GM21737 (cell line): ENCODE results near the gene ZRANB1.

Experiments used
- ATAC-seq: cut with Tn5 transposase; IDR thresholded peaks from one replicate; pipeline ENCODE4 v1.9.1; 2021; ENCODE audit warnings: mild to moderate bottlenecking, moderate library complexity; ENCODE audit not compliant: unreplicated experiment

ZRANB1 gene

DNA sequence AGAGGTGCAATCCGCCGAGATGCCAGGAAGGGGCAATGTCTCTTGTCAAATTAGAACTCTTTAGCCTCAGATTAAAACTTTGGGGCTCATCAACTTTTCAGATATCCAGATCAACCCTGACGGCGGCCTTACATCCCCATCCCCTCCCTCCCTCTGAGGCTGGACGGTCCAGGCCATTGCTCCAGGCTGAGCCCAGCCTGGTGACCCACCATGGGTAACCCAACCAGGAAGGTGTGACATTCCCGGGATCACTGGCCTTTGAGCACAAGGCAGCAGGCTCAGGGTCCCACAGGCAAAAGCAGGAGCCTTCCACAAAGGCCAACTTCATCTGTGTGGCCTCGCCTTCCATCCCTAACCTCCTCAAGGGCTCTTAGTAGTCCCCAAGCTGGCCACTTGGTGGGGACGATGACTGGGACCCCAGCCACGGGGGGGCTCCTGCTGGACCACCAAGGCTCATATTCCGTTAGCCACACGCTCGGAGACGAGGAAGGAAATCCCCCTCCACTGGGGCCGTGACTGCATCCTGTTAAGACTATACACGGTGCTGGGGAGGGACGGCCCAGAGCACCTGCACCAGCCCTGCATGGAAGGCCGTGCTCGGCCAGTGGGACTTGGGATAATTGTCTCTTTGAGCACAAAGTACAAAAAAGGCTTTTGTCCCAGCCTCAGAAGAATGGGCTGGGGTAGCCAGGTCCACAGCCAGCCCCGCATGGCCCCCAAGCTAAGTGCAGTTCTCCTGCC is 62.8 kb downstream of the ZRANB1 start:
- no peak for ATAC-seq

DNA sequence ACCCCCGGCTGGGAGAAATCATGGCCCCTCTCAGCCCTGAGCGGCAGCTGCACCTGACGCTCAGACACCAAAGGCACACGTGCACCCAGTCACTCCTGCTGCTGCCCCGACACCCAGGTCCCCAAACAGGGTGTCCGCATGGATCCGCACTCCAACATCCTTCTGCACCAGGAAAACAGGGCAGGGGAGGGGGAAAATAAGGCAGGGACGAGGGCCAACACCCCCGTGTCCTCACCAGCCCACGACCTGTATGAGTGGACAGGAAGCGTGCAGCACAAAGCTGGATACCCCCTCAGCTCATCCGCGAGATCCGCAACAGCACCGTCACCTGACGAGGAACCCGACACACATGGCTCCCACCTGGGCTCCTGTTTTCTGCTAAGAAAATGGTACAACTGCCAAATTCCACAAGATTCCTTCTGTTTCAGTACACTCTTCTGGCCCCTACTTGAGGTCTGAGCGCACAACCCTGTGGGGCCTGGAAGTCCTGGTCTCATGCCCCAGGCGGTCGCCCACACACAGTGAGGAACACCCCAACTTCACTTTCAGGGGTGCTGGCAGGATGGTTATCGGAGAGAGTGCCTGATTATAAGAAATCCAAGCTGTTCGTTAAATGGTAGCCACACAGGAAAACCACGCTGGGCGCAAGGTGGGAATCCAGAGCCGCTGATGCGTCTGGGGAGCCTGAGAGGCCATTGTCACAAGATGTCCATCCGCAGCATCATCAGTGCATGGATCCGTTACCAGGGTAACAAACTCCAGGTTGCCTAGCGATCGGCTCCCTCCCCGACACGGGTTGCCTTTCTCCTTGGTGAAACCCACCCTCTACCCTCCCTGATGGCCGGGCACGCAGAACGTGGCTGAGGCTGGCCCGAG is 63.6 kb downstream of the ZRANB1 start:
- no peak for ATAC-seq

DNA sequence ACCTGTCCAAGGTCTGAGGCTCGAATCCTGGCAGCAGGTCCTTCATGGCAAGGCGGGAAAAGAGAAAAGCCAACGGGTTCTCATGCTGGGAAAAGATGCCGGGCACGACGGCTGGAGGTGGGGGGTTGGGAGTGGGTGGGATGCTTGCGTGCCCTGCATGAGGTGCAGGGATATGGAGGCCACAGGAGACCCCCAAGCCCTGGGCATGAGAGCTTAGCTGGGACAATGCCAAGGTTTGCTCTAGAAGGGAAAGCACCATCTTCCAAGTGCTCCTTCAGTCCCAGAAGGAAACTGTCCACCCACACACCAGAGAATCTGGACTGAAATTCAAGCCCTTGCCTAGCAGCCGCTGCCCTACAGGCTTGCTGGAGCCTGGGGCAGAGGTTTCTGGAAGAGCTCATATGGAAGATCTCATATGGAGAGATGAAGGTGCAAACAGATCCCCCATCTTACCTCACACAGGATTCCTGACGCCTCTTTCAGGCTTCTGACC is 64.3 kb downstream of the ZRANB1 start:
- ATAC-seq, result no peak

DNA sequence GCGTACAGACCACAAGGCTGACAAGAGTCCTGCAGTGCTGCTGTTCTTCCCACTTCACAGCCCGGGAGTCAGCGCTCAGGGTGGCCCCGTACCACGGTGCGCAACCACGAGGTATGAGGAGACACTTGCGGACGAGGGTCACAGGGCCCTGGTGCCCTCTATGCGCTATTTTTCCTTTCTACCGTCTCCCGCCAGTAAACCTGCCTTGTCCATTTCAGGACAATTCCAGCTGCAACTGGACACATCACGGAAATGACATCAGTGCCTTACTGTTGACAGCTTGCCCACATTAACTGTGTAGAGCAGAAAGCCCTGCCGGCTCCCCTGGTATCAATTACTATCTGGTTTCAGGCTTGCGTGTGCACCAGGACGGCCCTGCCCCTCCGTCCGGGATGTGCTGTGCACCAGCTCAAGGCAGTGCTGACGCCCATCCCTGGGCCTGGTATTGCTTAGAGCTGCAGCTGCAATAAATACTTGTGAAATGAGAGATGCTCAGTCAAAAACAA is 65.1 kb downstream of the ZRANB1 start:
- no peak for ATAC-seq

DNA sequence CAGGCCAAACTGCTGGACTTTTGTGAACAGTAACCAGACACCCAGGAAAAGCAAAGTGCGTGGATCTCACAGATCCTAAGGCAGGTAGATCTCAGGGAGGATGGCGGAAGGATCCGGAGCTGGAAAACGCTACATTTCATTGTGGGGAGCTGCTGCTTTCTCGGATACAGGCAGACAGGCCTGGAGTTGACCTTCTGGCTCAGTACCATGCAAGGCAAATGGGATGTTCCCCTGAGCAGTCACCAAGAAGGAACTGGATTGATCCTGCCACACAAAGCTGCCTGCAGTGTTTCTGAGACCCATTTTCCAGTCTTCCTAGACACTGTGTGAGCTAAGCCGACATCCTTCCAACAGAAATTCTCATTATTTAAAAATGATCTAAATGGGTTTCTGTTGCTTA is 65.5 kb downstream of the ZRANB1 start:
- no peak for ATAC-seq

DNA sequence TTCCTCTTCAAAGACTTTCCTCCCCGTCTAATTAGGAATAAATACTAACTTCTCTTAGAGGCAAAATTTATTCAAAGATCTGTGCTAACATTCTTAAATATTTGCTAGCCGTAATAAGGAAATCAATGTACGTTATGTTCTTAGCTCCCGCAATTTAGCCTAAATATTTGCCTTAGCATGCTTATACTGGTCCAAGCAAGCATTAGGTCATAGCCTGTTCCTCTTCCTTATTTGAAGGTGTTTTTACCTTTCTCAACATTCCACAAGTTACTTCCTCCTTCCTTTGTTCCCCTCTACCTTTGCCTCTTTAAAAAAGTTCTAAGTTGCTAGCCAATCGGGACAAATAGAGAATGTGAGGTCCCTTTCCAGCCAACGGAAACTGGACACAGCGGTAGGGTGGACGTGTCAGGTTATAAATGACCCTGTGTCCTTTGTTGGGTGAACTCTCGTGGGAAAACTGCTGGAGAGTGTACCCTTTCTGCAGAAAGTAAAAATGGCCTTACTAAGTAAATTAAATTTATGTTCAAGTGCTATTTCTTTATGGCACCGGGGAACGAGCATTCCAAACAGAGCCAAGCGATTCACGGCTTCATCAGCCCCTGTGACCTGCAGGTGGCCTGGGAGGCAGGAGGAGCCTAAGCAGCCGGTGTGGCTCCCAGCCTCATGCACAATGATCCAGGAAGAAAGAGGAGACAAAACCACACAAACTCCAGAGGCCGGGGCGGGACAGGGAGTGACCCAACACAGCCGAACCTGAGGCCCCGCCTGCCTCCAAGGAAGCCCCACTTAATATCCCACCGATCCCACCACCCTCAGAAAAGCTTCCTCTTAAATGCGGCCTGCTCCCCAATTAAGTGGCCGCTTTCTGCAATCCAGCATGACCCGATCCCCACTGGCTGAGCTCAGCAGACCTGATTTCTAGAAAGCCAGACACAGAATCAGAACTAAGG is 67.0 kb downstream of the ZRANB1 start:
- ATAC-seq, result no peak

DNA sequence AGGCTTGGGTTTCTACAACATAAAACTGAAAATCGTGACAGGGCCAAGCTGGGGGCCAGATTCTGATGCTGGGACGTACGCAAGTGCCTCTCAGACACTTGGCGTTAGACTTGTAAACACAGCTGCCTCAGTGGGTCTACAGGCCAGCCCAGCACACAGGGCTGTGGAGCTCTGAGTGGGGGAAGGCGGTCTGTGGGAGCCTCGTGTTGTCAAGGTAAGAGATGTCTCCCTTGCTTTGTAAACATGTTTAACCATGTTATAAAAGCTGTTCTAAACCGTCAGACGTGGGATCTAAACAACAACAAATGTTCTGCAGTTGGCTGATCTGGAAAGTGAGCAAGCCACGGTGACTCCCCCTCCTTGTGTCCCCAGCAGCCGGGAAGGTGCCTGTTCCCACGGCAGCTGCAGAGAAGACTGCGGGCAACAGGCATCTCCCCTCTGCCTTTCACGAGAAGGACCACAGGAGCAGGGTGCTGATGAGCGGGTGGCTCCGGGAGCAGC is 67.8 kb downstream of the ZRANB1 start:
- no peak for ATAC-seq

DNA sequence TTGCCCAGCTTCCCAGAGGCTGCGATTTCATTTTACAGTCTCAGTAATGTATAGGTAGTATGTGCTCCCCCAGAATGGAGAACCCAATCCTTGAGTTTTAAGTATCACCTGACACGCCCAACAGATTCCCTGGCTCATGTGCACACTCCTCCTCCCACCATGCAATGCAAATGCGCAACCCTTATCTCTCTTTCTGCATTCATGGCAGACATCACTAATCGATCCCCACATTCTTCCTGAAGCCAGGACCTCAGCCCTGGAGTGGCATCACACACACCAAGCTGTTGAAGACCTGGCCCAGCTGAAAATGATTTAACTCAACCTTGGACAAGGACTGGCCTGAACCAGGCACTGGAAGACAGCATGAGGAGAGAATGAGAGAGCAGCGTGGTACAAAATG is 68.4 kb downstream of the ZRANB1 start:
- ATAC-seq, result no peak

DNA sequence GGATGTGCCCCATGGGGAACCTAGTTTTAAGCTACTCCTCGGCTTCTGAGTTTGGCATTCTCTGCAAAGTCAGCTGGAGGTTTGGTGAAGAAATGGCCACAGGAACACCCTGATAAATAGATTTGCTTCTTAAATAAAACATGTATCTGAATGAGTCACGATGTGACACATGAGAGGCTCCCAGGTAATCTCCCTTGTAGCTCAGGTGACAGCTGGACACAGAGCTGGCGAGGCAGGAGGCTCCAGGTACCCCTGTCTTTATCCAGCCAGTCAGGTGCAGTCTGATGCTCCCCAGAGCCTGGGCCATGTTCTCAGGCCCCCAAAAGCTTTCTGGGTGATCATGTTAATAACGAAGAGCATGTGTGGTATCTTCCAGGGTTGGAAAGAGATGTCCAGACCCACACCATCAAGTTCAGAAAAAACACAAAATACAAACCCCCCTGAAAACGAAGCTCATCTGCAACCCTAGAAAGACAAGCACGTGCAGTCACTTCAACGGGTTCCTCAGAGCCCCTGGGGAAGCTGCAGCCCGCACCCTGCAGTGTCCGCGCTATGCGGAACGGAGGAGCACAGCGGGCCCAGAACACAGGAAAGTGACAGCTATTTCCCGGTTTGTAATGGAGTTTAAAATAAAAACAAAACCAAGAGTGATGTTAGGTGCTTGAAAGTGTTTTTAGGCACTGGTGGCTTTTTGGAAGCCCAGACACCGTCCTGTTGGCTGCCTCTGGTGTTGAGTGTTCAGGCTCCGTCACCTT is 69.4 kb downstream of the ZRANB1 start:
- ATAC-seq, result no peak

DNA sequence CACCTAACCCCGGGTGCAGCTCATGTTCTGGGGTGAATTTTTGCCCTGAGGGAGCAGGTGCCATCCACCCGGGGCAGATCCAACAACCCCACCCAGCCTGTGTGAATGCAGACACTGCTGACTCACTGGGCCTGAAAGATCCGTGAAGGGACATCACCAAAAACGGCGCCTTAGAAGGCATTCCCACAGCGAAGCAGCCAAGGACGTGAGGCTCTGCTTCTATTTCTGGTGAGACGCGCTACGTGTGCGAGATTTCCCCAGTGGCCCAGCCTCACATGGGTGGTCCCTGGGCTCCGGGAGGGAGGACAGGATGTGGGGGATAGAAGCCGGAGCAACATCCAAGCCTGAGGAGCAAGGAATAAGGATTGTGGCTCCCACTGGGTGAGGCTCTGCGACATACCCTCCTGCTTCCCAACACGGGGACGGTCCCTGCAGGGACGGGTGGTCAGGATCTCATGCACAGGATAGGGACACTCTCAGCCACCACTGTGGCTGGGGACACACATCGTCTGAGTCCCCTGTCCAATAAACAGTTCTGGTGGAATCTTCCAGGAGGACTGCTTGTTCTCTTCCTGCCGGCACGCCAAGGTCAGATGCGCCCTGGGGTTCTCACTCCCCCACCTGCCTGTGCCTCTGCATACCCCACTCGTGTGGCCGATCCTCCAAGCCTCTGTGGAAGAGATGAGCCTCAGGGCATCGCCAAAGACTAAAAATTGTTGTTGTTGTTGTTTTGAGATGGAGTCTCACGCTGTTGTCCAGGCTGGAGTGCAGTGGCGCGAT is 70.2 kb downstream of the ZRANB1 start:
- no peak for ATAC-seq

DNA sequence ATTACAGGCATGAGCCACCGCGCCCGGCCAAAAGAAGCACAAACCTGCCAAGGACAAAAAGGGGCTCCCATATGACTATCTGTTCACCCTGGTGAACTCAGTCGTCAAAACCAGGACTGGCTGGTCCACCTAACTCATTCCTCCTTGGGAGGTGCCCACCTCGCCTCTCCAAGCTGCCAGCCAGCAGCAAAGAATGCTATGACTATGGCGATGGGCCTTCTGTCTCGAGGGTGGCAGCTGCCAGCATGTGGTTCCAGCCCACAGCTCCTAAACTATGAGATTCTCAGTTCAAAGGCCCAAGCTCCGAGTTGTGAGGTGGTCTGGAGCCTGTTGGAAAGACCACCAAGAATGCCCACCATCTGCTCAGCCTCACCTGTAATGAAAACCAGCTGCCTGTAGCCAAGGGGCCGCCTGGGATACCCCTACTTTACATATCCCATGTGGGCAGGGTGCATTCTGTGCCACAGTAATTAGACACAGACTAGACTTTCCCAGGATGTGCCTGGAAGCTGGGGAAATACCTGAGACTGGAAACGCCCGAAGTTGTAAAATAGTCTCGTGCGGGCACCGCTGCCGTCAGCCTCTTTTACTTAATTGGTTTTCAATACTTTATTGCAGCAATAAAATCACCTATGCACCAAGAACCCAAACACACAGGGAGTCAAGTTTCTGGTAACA is 71.1 kb downstream of the ZRANB1 start:
- no peak for ATAC-seq

DNA sequence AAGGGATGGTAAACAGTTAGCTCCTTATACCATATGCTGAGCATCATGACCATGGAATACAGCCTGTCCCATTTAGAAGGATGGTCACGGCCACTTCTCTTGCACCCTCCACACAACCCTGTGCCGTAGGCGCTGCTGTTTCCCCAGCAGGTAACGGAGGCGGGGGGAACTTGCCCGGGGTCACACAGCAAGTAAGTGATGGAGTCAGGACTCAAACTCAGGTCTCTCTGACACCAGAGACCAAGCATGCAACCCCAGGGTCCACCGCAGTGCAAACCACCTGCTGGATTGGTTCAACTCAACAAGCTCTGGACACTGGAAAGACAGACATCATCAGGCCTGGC is 71.6 kb downstream of the ZRANB1 start:
- ATAC-seq, result no peak

DNA sequence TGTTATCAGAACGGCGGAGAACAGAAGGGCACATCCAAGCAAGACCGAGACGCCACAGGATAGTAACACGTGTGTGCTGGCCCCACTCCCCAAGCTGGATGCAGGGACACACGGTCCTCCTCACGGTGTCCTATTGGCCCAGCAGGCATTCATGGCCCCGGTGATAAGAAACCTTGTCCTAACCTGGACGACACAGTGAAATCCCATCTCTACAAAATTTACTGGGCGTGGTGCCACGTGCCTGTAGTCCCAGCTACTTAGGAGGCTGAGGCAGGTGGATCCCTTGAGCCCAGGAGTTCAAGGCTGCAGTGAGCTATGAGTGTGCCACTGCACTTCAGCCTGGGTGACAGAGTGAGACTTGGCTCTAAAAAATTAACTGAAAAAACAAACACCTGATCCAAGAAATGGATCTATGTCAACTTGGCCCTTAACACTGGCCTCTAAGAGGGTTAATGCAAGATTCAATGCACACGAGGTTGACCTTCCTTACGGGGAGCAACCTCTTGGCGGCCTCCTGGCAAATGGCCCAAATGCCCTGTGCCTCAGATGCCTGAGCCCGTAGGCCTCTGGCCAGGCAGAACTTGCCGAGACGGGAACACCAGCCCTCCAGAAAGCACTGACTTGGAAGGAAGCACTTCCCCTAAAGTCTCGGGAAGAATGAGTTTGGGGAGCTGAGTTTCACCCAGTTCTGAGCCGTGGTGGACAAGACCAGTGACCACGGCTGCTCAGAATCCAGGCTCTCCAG is 72.3 kb downstream of the ZRANB1 start:
- no peak for ATAC-seq

DNA sequence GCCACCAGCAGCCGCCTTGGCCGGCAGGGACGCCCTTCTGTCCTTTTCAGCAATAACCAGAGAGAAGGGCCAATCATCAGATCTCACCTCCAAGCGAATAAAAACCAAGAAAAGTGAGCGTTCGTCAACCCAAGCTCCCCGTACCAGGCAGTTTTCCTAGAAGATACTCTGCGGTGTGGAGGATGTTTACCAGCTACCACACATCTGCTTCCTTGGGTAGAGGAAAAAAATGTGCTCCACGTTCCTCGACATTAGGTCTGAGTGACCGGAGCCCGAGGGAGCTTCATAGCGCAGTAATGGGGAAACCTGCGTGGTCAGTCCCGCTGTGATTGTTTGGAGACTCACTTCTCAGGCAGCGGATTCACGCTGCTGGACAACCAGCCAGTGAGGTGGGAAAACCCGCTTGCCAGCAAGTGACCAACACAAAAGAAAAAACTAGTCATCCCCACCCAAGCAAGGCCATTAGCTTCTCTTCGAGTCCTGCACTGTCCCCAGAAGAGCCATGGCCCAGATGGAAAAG is 73.0 kb downstream of the ZRANB1 start:
- no peak for ATAC-seq

DNA sequence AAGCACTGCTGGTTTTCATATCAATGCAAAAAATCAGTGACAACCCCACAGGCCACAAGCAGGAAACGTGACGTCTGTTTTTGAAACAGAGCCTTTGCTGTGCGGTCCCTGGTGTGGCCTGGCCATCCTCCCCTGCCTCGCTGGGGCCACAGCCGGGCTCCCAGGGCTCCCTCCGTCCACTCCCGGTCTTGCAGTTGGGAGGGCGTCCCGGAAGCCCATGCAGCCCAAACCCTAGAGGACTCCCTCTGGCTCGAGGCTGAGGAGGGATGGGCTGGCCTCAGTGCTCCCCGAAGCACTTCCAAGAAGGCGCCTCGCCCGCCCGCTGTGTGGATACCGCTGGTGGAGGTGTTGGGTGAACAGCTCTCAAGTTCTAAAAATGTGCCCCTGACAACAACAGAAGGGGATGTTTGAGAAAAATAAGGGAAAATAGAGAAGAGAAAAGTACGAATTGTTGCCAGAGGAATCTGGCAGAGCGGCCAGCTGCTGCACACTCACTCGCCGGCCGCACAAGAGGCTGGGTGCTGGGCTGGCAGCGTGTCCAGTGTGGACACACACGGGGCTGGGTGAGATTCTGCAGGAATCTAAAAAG is 73.5 kb downstream of the ZRANB1 start:
- ATAC-seq, result no peak

DNA sequence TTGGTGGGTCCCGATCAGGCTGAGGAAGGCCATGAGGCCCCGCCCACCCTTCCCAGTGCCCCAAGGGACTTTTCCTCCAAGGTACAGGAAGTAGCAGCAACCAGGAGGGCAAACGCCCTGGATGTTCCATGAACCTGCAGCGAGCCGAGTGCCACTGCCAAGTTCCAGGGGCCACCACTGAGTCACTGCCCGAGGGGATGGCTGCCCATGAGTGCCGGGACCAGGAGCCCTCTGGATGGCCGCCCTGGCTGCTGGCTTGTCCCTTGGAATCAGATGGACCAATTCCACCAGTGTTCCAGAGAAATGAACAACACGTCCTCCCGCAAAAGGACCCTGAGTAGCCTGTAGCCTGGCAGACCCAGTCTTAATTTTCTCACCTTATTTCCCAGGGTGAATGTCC is 74.2 kb downstream of the ZRANB1 start:
- ATAC-seq, result no peak

DNA sequence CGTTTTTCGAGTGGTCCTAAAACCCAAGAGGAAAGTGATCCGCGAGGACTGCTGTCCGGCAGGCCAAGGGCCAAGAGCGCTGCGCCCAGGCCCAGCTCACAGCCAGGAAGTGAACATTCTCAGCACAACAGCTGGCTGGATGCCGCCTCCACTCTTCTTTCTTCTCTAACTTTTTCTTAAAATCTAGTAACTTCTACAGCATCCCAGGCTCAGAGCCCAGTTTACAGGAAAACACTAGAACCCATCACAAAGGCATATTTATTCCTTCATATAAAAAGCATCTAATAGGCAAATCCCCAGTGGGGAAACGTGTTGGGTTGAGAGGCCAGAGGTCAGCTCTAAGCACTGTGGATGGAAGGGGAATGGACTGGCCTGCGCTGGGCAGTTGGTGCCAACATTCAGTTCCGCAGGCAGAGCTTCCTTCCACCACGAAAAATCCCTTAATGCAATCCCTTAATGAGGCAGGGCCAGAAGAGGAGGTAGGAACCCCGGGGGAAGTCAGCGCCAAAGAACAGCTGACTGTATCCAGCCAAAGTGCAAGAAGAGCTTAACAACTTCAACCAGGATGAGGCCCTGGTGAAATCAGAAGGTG is 74.8 kb downstream of the ZRANB1 start:
- no peak for ATAC-seq
